HepG2 (cell line): Measurements from ENCODE around the gene C9orf78. TPM values are rescaled to one million over a fixed set of nuclear protein-coding genes. Genes with fewer than 3 reads are reported as not detected.

ENCODE experiments used
- ATF1 ChIP-seq: IDR thresholded peaks from 2 replicates; pipeline ENCODE4 v1.6.1; 2016; ENCODE audit warnings: mild to moderate bottlenecking, control low read depth
- CHD4 ChIP-seq: fragments of 200-600 bp; sonication (generic); IDR thresholded peaks from 2 replicates; pipeline ENCODE4 v1.7.0; 2017; ENCODE audit warnings: mild to moderate bottlenecking, low read length, borderline replicate concordance
- ELF3 ChIP-seq: IDR thresholded peaks from 2 replicates; pipeline ENCODE4 v1.6.1; 2016; ENCODE audit warnings: missing genetic modification reagents, missing compliant biosample characterization
- GRHL1 ChIP-seq: sonication (generic); formaldehyde crosslinking; conservative IDR thresholded peaks from 2 replicates; pipeline ENCODE4 v1.8.0; 2022; ENCODE audit warnings: missing genetic modification reagents
- KDM2A ChIP-seq: sonication (generic); formaldehyde crosslinking; IDR thresholded peaks from 2 replicates; pipeline ENCODE4 v1.4.0; 2020; ENCODE audit warnings: low read depth, missing genetic modification reagents, borderline replicate concordance
- KLF11 ChIP-seq: IDR thresholded peaks from 2 replicates; pipeline ENCODE4 v1.6.1; 2016; ENCODE audit warnings: missing compliant biosample characterization
- KLF9 ChIP-seq: IDR thresholded peaks from 2 replicates; pipeline ENCODE4 v1.6.1; 2016; ENCODE audit warnings: low read depth
- MTF2 ChIP-seq: sonication (generic); formaldehyde crosslinking; IDR thresholded peaks from 2 replicates; pipeline ENCODE4 v1.5.0; 2020; ENCODE audit warnings: missing genetic modification reagents, borderline replicate concordance
- PLRG1 ChIP-seq: fragments of 450-650 bp; conservative IDR thresholded peaks from 2 replicates; pipeline ENCODE4 v1.6.1; 2016
- RBAK ChIP-seq: sonication (generic); formaldehyde crosslinking; IDR thresholded peaks from 2 replicates; pipeline ENCODE4 v1.5.1; 2020; ENCODE audit warnings: mild to moderate bottlenecking, missing genetic modification reagents
- RXRB ChIP-seq: IDR thresholded peaks from 2 replicates; pipeline ENCODE4 v1.6.1; 2016; ENCODE audit warnings: borderline replicate concordance, missing genetic modification reagents, missing compliant biosample characterization
- SIN3A ChIP-seq: IDR thresholded peaks from 2 replicates; pipeline ENCODE4 v1.6.1; 2011; ENCODE audit warnings: low read depth, mild to moderate bottlenecking, control low read depth, low read length, borderline replicate concordance
- ZFP41 ChIP-seq: sonication (generic); formaldehyde crosslinking; IDR thresholded peaks from 2 replicates; pipeline ENCODE4 v1.4.0; 2020; ENCODE audit warnings: mild to moderate bottlenecking, missing genetic modification reagents, borderline replicate concordance
- ZMYM2 ChIP-seq: sonication (generic); formaldehyde crosslinking; IDR thresholded peaks from 2 replicates; pipeline ENCODE4 v1.8.0; 2022; ENCODE audit warnings: mild to moderate bottlenecking, missing genetic modification reagents
- ZNF136 ChIP-seq: sonication (generic); formaldehyde crosslinking; IDR thresholded peaks from 2 replicates; pipeline ENCODE4 v1.8.1; 2022; ENCODE audit warnings: low read depth, mild to moderate bottlenecking, moderate library complexity, missing genetic modification reagents
- ZNF607 ChIP-seq: sonication (generic); formaldehyde crosslinking; IDR thresholded peaks from 2 replicates; pipeline ENCODE4 v1.5.1; 2020; ENCODE audit warnings: missing genetic modification reagents, mild to moderate bottlenecking, borderline replicate concordance
- ZNF737 ChIP-seq: sonication (generic); formaldehyde crosslinking; IDR thresholded peaks from 2 replicates; pipeline ENCODE4 v1.5.0; 2020; ENCODE audit warnings: missing genetic modification reagents, mild to moderate bottlenecking, borderline replicate concordance
- ZNF776 ChIP-seq: sonication (generic); formaldehyde crosslinking; IDR thresholded peaks from 2 replicates; pipeline ENCODE4 v1.4.0; 2020; ENCODE audit warnings: mild to moderate bottlenecking, missing genetic modification reagents
- ZSCAN22 ChIP-seq: sonication (generic); formaldehyde crosslinking; IDR thresholded peaks from 2 replicates; pipeline ENCODE4 v1.4.0; 2020; ENCODE audit warnings: mild to moderate bottlenecking, missing genetic modification reagents
- ZSCAN31 ChIP-seq: sonication (generic); formaldehyde crosslinking; IDR thresholded peaks from 2 replicates; pipeline ENCODE4 v1.5.0; 2020; ENCODE audit warnings: low read depth, mild to moderate bottlenecking, missing genetic modification reagents
- polyA plus RNA-seq, 8 experiments: library from polyadenylated mRNA; depleted of rRNA in 3 of 8; stranded (reverse) in 7 of 8; unstranded in 1 of 8; fragments of >200 nt; fragmentation: Illumina TruSeq in 4 of 8; extraction: Trizol in 4 of 8; gene quantifications; 2 replicates each; pipeline versions ENCODE4 v1.2.1 to v1.2.3, GENCODE V29; 2011 to 2016; ENCODE audit warnings: low read depth in 4 of 8, missing spikeins in 1 of 8, mixed read lengths in 1 of 8; ENCODE audit not compliant: insufficient read depth in 1 of 8
- total RNA-seq, 5 experiments: library from RNA; depleted of rRNA; stranded (reverse); fragments of >200 nt; fragmentation: Illumina TruSeq; extraction: Trizol; gene quantifications; 2 replicates each; pipeline ENCODE4 v1.2.3, GENCODE V29; 2016; ENCODE audit warnings: low read depth in 1 of 5
- TF ChIP-seq, protein P1 (sequence below): sonication (generic); formaldehyde crosslinking; IDR thresholded peaks from 2 replicates; pipeline ENCODE4 v1.8.0; 2022; ENCODE audit warnings: low read depth, missing genetic modification reagents
- TF ChIP-seq, protein P2 (sequence below): sonication (generic); formaldehyde crosslinking; IDR thresholded peaks from 2 replicates; pipeline ENCODE4 v1.5.0; 2020; ENCODE audit warnings: mild to moderate bottlenecking, missing genetic modification reagents
- TF ChIP-seq, protein P3 (sequence below): sonication (generic); formaldehyde crosslinking; IDR thresholded peaks from 2 replicates; pipeline ENCODE4 v1.8.1; 2023; ENCODE audit warnings: mild to moderate bottlenecking, missing genetic modification reagents
- TF ChIP-seq, protein P4 (sequence below): sonication (generic); formaldehyde crosslinking; conservative IDR thresholded peaks from 2 replicates; pipeline ENCODE4 v1.4.0; 2020; ENCODE audit warnings: missing genetic modification reagents

C9orf78 gene
- total and polyA plus RNA-seq, 2 of the 13 experiments (the other 11 are each of a cell fraction or from before 2014, with no cell fraction given), result 18.4 to 35.5 TPM

DNA sequence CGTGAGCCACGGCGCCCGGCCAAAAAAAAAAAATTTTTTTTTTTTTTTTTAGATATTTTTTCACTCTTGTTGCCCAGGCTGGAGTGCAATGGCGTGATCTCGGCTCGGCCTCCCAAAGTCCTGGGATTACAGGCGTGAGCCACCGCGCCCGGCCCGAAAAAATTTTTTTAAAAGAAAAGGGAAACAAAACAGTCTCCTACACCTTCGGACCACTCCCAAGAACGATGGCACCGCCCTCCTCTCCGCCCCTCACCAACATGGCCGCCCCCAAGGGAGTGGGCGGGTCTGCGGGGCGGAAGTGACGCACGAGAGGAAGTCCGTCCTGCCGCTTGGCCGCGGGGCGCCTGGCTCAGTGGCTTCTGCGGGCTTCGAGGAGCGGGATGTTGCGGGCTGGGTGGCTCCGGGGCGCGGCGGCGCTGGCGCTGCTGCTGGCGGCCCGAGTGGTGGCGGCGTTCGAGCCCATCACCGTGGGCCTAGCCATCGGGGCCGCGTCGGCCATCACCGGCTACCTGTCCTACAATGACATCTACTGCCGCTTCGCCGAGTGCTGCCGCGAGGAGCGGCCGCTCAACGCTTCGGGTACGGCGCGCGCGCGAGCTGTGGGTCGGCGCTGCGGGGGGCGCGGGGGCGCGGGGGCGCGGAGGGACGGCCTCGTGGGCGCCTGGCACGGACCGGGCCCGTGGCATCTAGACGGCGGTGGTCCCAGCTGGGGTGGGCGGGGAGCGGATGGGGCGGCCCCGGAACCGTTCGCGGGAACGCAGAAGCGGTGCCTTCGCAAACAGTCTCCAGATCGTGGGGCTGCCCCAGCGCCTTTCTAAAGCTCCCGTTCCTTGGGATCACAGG is 32.0 kb downstream of the C9orf78 start, which contains the start of gene TOR1B (continued):
- TF ChIP-seq, protein P1, sequence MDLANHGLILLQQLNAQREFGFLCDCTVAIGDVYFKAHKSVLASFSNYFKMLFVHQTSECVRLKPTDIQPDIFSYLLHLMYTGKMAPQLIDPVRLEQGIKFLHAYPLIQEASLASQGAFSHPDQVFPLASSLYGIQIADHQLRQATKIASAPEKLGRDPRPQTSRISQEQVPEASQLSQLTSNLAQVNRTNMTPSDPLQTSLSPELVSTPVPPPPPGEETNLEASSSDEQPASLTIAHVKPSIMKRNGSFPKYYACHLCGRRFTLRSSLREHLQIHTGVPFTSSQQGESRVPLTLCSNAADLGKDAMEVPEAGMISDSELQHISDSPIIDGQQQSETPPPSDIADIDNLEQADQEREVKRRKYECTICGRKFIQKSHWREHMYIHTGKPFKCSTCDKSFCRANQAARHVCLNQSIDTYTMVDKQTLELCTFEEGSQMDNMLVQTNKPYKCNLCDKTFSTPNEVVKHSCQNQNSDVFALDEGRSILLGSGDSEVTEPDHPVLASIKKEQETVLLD (CRISPR knock-in tag), result no peak
- TF ChIP-seq ZMYM2 (CRISPR knock-in tag) (no peak), GRHL1 (CRISPR knock-in tag) (no peak), CHD4 (no peak), ZSCAN22 (CRISPR knock-in tag) (no peak), RBAK (CRISPR knock-in tag) (no peak), KDM2A (CRISPR knock-in tag) (peak; percentile 72; the same call in 1 of the 2 replicates), SIN3A (peak; percentile 76; the same call in 1 of the 2 replicates), ZFP41 (no peak), PLRG1 (no peak), KLF9 (peak; percentile 78; the same call in 1 of the 2 replicates), ZNF776 (CRISPR knock-in tag) (peak; percentile 75; the same call in 1 of the 2 replicates), KLF11 (CRISPR knock-in tag) (no peak), ZNF607 (CRISPR knock-in tag) (peak; percentile 77; the same call in 1 of the 2 replicates), ZSCAN31 (CRISPR knock-in tag) (no peak), ATF1 (peak; percentile 51; the same call in 1 of the 2 replicates), ZNF737 (CRISPR knock-in tag) (no peak), ELF3 (CRISPR knock-in tag) (peak; percentile 65; the same call in 1 of the 2 replicates), MTF2 (CRISPR knock-in tag) (0 out of 2 replicates have a peak, but pooled peaks have one; percentile 42), RXRB (peak; percentile 19; the same call in 1 of the 2 replicates), ZNF136 (CRISPR knock-in tag) (no peak; the same call in 1 of the 2 replicates)
- TF ChIP-seq, protein P2, sequence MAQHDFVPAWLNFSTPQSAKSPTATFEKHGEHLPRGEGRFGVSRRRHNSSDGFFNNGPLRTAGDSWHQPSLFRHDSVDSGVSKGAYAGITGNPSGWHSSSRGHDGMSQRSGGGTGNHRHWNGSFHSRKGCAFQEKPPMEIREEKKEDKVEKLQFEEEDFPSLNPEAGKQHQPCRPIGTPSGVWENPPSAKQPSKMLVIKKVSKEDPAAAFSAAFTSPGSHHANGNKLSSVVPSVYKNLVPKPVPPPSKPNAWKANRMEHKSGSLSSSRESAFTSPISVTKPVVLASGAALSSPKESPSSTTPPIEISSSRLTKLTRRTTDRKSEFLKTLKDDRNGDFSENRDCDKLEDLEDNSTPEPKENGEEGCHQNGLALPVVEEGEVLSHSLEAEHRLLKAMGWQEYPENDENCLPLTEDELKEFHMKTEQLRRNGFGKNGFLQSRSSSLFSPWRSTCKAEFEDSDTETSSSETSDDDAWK (CRISPR knock-in tag), result no peak
- TF ChIP-seq, protein P3, sequence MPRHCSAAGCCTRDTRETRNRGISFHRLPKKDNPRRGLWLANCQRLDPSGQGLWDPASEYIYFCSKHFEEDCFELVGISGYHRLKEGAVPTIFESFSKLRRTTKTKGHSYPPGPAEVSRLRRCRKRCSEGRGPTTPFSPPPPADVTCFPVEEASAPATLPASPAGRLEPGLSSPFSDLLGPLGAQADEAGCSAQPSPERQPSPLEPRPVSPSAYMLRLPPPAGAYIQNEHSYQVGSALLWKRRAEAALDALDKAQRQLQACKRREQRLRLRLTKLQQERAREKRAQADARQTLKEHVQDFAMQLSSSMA (CRISPR knock-in tag), result no peak
- TF ChIP-seq, protein P4, sequence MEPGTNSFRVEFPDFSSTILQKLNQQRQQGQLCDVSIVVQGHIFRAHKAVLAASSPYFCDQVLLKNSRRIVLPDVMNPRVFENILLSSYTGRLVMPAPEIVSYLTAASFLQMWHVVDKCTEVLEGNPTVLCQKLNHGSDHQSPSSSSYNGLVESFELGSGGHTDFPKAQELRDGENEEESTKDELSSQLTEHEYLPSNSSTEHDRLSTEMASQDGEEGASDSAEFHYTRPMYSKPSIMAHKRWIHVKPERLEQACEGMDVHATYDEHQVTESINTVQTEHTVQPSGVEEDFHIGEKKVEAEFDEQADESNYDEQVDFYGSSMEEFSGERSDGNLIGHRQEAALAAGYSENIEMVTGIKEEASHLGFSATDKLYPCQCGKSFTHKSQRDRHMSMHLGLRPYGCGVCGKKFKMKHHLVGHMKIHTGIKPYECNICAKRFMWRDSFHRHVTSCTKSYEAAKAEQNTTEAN (CRISPR knock-in tag), result no peak
